HG02943 (cell line): Measurements from ENCODE around the gene PHACTR3.

Experiments
- ATAC-seq: cut with Tn5 transposase; IDR thresholded peaks from one replicate; pipeline ENCODE4 v1.9.1; 2021; ENCODE audit warnings: mild to moderate bottlenecking, low read depth, moderate library complexity; ENCODE audit not compliant: unreplicated experiment

The PHACTR3 gene

DNA sequence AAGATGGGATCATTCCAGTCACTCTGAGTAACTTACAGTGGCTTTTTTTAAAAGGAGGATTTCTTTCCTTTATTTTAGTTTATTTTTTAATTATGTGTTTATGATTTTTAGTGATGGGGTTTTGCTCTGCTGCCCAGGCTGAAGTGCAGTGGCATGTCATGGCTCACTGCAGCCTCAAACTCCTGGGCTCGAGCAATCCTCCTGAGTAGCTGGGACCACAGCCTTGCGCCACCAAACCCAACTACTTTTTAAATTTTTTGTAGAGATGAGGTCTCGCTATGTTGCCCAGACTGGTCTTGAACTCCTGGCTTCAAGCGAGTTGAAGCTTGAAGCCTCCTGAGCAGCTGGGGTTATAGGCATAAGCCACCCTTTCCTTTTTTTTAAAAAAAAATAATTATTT lies 31.8 kb upstream of the PHACTR3 start:
- ATAC-seq: no peak

DNA sequence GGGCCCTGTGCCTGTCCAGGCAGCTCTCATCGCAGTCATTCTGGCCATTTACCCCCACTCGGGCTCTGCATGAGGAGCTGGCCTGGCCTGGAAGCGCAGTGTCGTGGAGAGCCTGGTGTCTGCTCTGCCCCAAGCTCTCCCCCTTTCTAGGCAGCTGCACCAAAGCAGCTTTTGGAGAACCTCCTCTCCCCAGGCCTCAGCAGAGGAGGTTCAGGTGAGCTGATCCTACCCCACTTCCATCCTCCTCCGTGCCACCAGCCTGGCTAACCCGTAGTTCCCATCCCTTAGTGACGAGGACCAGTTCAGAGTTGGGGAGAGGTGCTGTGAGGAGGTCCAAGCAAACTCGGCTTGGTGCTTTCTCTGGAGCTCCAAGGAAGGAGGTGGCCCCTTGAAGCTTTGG lies 30.5 kb upstream of the PHACTR3 start:
- no peak for ATAC-seq

GRCh38 chr20:59574308-59574707 lies 30.0 kb upstream of the PHACTR3 start:
- ATAC-seq: no peak

GRCh38 chr20:59575216-59575615 lies 29.1 kb upstream of the PHACTR3 start:
- no peak for ATAC-seq

GRCh38 chr20:59575653-59576052 lies 28.7 kb upstream of the PHACTR3 start:
- ATAC-seq: no peak

- ATAC-seq: no peak
Observed at GRCh38 chr20:59576216-59576953, 28.0 kb upstream of the PHACTR3 start.

DNA sequence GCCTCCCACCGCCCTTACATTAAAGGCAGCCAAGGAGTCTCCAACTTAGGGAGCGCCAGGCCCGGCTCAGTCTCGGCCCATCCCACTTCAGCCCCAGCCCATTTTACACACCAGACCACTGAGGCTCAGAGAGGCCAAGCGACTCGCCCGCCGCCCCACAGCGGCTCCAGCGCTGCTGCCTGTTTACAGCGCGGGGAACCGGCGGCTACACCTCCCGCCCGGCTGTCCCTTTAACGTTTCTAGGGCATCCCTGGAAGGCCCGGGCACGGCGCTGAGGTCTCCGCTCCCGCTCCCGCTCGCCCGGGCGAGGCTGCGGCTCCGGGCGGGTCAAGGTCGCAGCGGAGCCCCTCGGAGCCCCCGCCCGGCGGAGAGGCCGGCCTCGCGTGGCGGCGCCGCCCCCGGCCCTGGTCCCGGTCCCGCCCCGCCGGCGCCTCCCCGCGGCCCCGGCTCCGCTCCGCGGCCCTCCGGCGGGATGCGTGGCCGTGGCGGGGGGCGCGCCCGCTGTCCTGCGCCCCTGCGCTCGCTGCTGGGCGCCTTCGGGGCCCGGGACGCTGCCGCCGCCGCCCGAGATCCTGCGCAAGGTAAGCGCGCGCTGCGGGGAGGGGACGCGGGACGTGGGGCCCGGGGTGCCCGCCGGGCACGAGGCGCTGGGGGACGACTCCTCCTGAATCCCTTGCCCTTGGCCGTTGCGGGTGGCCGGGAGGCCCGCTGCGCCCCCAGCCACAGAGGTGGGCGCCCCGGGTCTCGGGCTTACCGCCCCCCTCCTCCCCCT lies 27.1 kb upstream of the PHACTR3 start:
- no peak for ATAC-seq

GRCh38 chr20:59577809-59578435 lies 26.4 kb upstream of the PHACTR3 start:
- no peak for ATAC-seq

- no peak for ATAC-seq
Observed at GRCh38 chr20:59578436-59579403, 25.6 kb upstream of the PHACTR3 start.

- ATAC-seq: no peak
Observed at GRCh38 chr20:59579404-59580145, 24.8 kb upstream of the PHACTR3 start.

DNA sequence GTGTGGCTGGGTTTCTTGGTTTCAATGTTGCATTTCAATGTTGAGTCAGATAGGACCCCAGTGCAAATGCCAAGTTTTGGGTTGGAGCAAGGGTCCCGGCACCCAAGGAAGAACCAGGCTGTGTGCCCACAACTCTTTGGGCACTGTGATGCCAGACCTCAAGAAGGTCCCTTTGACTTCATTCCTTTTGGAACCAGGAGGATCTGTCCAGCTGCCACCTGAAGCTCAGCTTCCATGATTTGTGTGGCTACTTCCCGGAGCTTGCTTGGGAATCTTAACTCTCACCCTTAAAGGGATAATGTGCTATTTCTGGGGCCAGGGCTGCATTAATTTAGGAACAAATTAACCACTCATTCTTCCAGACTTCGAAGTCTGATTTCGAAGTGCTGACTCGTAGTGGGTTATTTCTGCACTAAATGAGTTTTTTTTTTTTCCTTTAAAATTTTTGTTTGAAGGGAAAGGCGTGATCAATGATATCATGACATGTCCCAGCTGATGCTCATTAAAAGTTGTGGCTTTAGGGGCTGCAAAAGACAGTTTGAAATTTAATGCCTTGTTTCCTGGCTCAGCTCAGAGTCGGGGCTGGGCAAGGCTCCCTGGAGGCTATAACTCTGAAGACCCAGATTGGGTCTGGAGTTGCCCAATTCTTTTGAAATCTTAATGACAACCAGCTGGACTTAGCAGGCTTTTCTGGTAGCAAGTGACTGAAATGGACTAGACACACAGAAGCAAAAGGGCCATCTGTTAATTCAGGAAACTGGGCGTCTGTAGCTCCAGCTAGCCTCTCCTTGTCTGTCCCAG lies 24.0 kb upstream of the PHACTR3 start:
- ATAC-seq: no peak

DNA sequence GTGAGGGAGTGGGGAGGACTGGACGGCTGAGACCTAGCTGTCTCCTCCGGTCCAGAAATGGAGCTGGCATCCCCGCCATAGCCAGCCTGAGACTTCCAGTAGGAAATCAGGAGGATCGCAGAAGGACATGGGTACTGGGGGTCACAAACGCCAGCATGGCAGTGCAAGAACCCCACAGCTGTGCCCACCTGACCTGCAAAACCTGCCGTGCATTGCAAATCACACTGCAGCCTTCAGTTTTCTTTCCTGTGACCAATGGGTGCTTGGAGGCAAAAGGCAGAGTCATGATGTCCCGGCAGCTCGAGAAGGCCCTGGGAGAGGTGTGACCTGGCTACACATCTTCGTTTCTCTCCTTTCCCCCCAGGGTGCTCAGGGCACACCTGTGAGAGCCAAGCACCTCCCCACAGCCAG lies 23.3 kb upstream of the PHACTR3 start:
- ATAC-seq: no peak

GRCh38 chr20:59581993-59582679 lies 22.2 kb upstream of the PHACTR3 start:
- ATAC-seq: no peak

GRCh38 chr20:59583428-59584277 lies 20.7 kb upstream of the PHACTR3 start:
- ATAC-seq: no peak

- no peak for ATAC-seq
Observed at GRCh38 chr20:59584278-59584925, 19.9 kb upstream of the PHACTR3 start.

GRCh38 chr20:59585714-59586409 lies 18.5 kb upstream of the PHACTR3 start:
- no peak for ATAC-seq
